Brain microvascular endothelial cell (primary cell): ENCODE measurements around the gene TP53BP2.

ENCODE experiments used
- DNase-seq: peaks from one replicate; pipeline ENCODE4 v3.0.0-alpha.2; 2020
- H3K27ac ChIP-seq: fragments of 250-450 bp; sonication (Bioruptor Pico); 2 replicates; pipeline ENCODE4 v1.5.1; 2020; ENCODE audit warnings: mild to moderate bottlenecking, moderate library complexity
- H3K27me3 ChIP-seq: fragments of 250-450 bp; sonication (Bioruptor Pico); replicated peaks from 2 replicates; pipeline ENCODE4 v1.5.1; 2020; ENCODE audit warnings: mild to moderate bottlenecking
- H3K36me3 ChIP-seq: fragments of 250-450 bp; sonication (Bioruptor Pico); replicated peaks from 2 replicates; pipeline ENCODE4 v1.5.1; 2020; ENCODE audit warnings: mild to moderate bottlenecking
- H3K4me3 ChIP-seq: 2 replicates; pipeline ENCODE4 v1.5.1; 2011; ENCODE audit warnings: low read depth, mild to moderate bottlenecking, control low read depth, low read length, moderate library complexity
- CTCF ChIP-seq: IDR thresholded peaks from 2 replicates; pipeline ENCODE4 v1.5.1; 2011; ENCODE audit warnings: low read depth, mild to moderate bottlenecking, moderate library complexity, low read length, control low read depth, inconsistent platforms; ENCODE audit errors: missing control alignments
- in situ Hi-C: cut with HindIII; loops from 2 replicates; pipeline ENCODE4 v1.10.0; 2017; ENCODE audit warnings: low sequenced_read_pairs, low pct_ligation_motif_present

TP53BP2 gene

GRCh38 chr1:223750730-223751570, 94.8 kb downstream of the TP53BP2 start:
- no peak for DNase-seq
- no peak for TF ChIP-seq CTCF
- Histone ChIP-seq H3K27ac (no peak overlapping the region), H3K27me3 (no peaks in the 10 kb centered on the region), H3K36me3 (peaks cover 95% of the 10 kb centered on the region), H3K4me3 (no peak overlapping the region)
- in situ Hi-C loops, result no loop called here

GRCh38 chr1:223748773-223749733, 96.7 kb downstream of the TP53BP2 start:
- Histone ChIP-seq H3K36me3 (peaks cover 94% of the 10 kb centered on the region), H3K27ac (peak overlapping the region; percentile 33), H3K27me3 (no peaks in the 10 kb centered on the region), H3K4me3 (peak overlapping the region; percentile 47)
- in situ Hi-C loops, result no loop called here
- DNase-seq, result no peak
- peak; percentile 69 for TF ChIP-seq CTCF

- TF ChIP-seq CTCF, result no peak
- H3K27ac ChIP-seq, result peak overlapping the region; percentile 33
- no peaks in the 10 kb centered on the region for H3K27me3 ChIP-seq
- H3K4me3 ChIP-seq, result peak overlapping the region; percentile 47
- no peak for DNase-seq
- in situ Hi-C loops, result no loop called here
- peaks cover 94% of the 10 kb centered on the region for H3K36me3 ChIP-seq
These were observed 97.4 kb downstream of the TP53BP2 start for GRCh38 chr1:223748405-223748772.

- in situ Hi-C loops, result no loop called here
- Histone ChIP-seq H3K4me3 (no peak overlapping the region), H3K27ac (no peak overlapping the region), H3K27me3 (no peaks in the 10 kb centered on the region), H3K36me3 (peaks cover 90% of the 10 kb centered on the region)
- no peak for TF ChIP-seq CTCF
- DNase-seq, result no peak
These were observed 97.9 kb downstream of the TP53BP2 start for GRCh38 chr1:223747838-223748335.

- no peak for TF ChIP-seq CTCF
- H3K27me3 ChIP-seq, result no peaks in the 10 kb centered on the region
- no peak overlapping the region for H3K4me3 ChIP-seq
- DNase-seq, result no peak
- in situ Hi-C loops, result no loop called here
- H3K36me3 ChIP-seq, result peaks cover 75% of the 10 kb centered on the region
- H3K27ac ChIP-seq, result no peak overlapping the region
These were observed 100.0 kb downstream of the TP53BP2 start for GRCh38 chr1:223745731-223746130.
